Adrenal gland (tissue), 5 donors: ENCODE data around the gene HPSE2.

Source experiments
- CTCF ChIP-seq, 6 experiments: fragments of 450-650 bp in 4 of 6; fragments of 200-600 bp in 2 of 6; sonication (generic) in 1 of 6; IDR thresholded peaks; 1 replicate in 5 of 6; 2 replicates in 1 of 6; pipeline versions ENCODE4 v1.5.1 to v1.8.0; 2016 to 2021; ENCODE audit warnings: antibody characterized with exemption in 6 of 6, mild to moderate bottlenecking in 2 of 6, moderate library complexity in 1 of 6
- POLR2A ChIP-seq, 2 donors: fragments of 450-650 bp; IDR thresholded peaks; one replicate each; pipeline ENCODE4 v1.6.1; 2017; ENCODE audit warnings: antibody characterized with exemption in 2 of 2, mild to moderate bottlenecking in 2 of 2, moderate library complexity in 1 of 2
- donor health status: DM: no; HTN: no; CAD: no.

GRCh38 chr10:98694014-98694413, 541.6 kb downstream of the HPSE2 start:
- TF ChIP-seq CTCF (IDR thresholded peaks at IDR 0.05) (no peak), POLR2A (IDR thresholded peaks at IDR 0.05) (no peak)
